Measurements from ENCODE around the gene HS6ST2. TPM values are rescaled to one million over a fixed set of nuclear protein-coding genes. Genes with fewer than 3 reads are reported as not detected.

HS6ST2 gene
- total RNA-seq, 3 donors from 2014 or later: 0.32 to 1.3 (median 1.2) TPM

DNA sequence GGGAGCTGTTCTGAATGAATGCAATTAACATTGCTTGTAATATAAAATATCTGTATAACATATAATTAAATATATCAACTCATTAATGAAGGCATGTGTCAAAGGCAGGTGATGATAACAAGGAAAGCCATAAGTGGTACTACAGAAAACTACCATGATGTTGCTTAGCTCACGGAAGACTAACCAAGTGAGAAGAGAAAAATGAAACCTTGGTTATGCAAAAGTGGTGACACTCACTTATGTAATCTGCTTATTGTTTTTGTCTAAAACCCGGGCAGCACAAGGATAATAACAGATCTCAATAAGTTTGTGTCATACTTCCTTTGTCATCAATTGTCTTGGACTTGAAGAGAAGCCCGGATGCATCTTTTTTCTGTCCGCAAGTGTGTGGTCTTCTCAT is 156.4 kb downstream of the HS6ST2 start:
- TF ChIP-seq POLR2AphosphoS5 (IDR thresholded peaks at IDR 0.05): no peak
- TF ChIP-seq, protein P1, sequence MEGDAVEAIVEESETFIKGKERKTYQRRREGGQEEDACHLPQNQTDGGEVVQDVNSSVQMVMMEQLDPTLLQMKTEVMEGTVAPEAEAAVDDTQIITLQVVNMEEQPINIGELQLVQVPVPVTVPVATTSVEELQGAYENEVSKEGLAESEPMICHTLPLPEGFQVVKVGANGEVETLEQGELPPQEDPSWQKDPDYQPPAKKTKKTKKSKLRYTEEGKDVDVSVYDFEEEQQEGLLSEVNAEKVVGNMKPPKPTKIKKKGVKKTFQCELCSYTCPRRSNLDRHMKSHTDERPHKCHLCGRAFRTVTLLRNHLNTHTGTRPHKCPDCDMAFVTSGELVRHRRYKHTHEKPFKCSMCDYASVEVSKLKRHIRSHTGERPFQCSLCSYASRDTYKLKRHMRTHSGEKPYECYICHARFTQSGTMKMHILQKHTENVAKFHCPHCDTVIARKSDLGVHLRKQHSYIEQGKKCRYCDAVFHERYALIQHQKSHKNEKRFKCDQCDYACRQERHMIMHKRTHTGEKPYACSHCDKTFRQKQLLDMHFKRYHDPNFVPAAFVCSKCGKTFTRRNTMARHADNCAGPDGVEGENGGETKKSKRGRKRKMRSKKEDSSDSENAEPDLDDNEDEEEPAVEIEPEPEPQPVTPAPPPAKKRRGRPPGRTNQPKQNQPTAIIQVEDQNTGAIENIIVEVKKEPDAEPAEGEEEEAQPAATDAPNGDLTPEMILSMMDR (IDR thresholded peaks at IDR 0.05): no peak
- TF ChIP-seq POLR2A (IDR thresholded peaks at IDR 0.05): no peak
- H3K27me3 ChIP-seq: peaks cover 0 to 67% of the 10 kb centered on the region in 2 donors
- no peak for DNase-seq (ENCODE audit: low spot score in 2 of 2)
- no peaks in the 10 kb centered on the region for H3K36me3 ChIP-seq
- no peak overlapping the region for H3K4me3 ChIP-seq
- H3K27ac ChIP-seq: no peak overlapping the region
- no peaks in the 10 kb centered on the region for H3K4me1 ChIP-seq
- no peaks in the 10 kb centered on the region for H3K9me3 ChIP-seq
- intact Hi-C loops (cut with DNase I; ENCODE audit: low total_unique reads): no loop called here

DNA sequence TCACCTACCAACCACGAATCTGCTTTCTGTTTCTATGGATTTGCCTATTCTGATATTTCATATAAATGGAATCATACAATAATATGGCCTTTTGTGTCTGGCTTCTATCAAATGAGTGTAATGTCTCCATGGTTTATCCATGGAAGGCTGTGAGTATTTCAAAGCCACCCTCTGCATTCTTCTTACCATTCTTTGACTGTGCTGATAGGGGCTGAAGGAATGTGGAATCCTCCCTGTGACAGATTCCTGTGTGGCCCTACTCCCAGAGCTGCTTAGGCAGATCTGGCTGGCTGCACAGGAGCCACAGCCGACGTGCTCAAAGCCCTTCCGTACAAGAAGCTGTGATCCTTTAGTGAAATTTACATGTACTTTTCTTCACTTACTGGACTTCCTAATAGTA is 163.2 kb downstream of the HS6ST2 start:
- TF ChIP-seq POLR2A (IDR thresholded peaks at IDR 0.05) (no peak), POLR2AphosphoS5 (IDR thresholded peaks at IDR 0.05) (no peak)
- TF ChIP-seq, protein P1 (IDR thresholded peaks at IDR 0.05): no peak

DNA sequence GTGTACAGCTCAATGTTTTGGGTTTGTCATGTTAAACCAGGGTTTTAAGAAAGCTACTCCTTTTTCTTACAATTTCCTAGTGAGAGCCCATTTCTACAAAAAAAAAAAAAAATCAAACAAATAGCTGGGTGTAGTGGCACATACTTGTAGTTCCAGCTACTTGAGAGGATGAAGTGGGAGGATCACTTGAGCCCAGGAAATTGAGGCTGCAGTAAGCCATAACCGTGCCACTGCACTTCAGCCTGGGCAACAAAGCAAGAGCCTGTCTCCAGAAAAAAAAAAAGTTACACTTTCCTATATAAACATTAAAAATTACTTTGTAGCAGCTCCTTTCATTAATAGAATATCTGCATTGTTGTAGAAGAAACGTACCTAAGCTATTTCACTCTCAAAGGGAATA is 166.7 kb downstream of the HS6ST2 start:
- no peaks in the 10 kb centered on the region for H3K4me1 ChIP-seq
- no peaks in the 10 kb centered on the region for H3K36me3 ChIP-seq
- no peak for TF ChIP-seq POLR2AphosphoS5 (IDR thresholded peaks at IDR 0.05)
- TF ChIP-seq, protein P1 (IDR thresholded peaks at IDR 0.05): no peak
- TF ChIP-seq POLR2A (IDR thresholded peaks at IDR 0.05): no peak
- no peak for DNase-seq (ENCODE audit: low spot score in 2 of 2)
- H3K27me3 ChIP-seq: peaks cover 0 to 18% of the 10 kb centered on the region in 2 donors
- H3K9me3 ChIP-seq: no peaks in the 10 kb centered on the region
- H3K27ac ChIP-seq: no peak overlapping the region
- no peak overlapping the region for H3K4me3 ChIP-seq
- intact Hi-C loops (cut with DNase I; ENCODE audit: low total_unique reads): no loop called here

More for the DNA sequence above, 163.2 kb downstream of the HS6ST2 start:
- no peak overlapping the region for H3K4me3 ChIP-seq
- intact Hi-C loops (cut with DNase I; ENCODE audit: low total_unique reads): no loop called here
- no peak for DNase-seq (ENCODE audit: low spot score in 2 of 2)
- H3K4me1 ChIP-seq: no peaks in the 10 kb centered on the region
- no peaks in the 10 kb centered on the region for H3K36me3 ChIP-seq
- no peak overlapping the region for H3K27ac ChIP-seq
- H3K27me3 ChIP-seq: peaks cover 0 to 45% of the 10 kb centered on the region in 2 donors
- H3K9me3 ChIP-seq: no peaks in the 10 kb centered on the region

DNA sequence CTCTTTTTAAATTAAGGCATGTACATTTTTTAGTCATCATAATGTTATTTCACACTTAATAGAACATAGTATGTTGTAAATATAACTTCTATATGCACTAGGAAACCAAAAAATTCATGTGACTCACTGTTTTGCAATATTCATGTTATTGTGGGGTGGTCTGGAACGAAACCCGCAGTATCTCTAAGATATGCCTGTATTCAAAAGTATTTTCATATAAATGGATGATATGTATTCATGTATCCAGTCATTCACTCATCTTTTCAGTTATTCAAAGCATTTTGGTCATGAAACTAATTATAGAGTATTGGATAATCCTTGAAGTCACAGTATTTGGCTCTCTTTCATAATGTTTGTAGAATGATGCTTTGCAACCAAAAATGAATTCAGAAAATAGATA is 168.1 kb downstream of the HS6ST2 start:
- no peak for DNase-seq (ENCODE audit: low spot score in 2 of 2)
- Histone ChIP-seq H3K36me3 (no peaks in the 10 kb centered on the region), H3K27ac (no peak overlapping the region), H3K9me3 (no peaks in the 10 kb centered on the region), H3K4me3 (no peak overlapping the region), H3K4me1 (no peaks in the 10 kb centered on the region), H3K27me3 (peaks cover 0 to 20% of the 10 kb centered on the region in 2 donors)
- TF ChIP-seq, protein P1 (IDR thresholded peaks at IDR 0.05): no peak
- TF ChIP-seq POLR2AphosphoS5 (IDR thresholded peaks at IDR 0.05) (no peak), POLR2A (IDR thresholded peaks at IDR 0.05) (no peak)
- intact Hi-C loops (cut with DNase I; ENCODE audit: low total_unique reads): no loop called here

DNA sequence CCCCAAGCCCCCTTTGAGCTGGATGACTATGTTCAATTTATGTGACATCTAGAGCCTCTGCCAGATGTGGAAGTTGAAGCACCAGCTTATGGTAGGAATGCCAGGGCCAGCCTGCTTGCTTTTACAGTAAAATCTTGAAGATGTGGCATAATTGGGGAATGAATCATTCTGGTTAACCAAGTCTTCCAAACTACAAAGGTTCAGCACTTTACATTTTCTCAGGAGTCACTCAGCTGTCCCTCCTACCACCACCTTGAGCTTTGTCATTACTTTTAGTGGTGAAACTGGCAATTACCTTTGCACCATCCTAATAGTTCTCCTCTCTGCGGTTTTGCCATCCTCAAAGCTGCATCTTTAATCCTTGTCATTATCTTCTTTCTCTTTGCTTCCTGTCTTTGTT is 172.2 kb downstream of the HS6ST2 start:
- no peak overlapping the region for H3K4me3 ChIP-seq
- no peak for TF ChIP-seq POLR2A (IDR thresholded peaks at IDR 0.05)
- DNase-seq (ENCODE audit: low spot score in 2 of 2): no peak
- no peaks in the 10 kb centered on the region for H3K4me1 ChIP-seq
- no peaks in the 10 kb centered on the region for H3K36me3 ChIP-seq
- H3K27me3 ChIP-seq: peaks cover 0 to 48% of the 10 kb centered on the region in 2 donors
- intact Hi-C loops (cut with DNase I; ENCODE audit: low total_unique reads): no loop called here
- no peaks in the 10 kb centered on the region for H3K9me3 ChIP-seq
- H3K27ac ChIP-seq: no peak overlapping the region

DNA sequence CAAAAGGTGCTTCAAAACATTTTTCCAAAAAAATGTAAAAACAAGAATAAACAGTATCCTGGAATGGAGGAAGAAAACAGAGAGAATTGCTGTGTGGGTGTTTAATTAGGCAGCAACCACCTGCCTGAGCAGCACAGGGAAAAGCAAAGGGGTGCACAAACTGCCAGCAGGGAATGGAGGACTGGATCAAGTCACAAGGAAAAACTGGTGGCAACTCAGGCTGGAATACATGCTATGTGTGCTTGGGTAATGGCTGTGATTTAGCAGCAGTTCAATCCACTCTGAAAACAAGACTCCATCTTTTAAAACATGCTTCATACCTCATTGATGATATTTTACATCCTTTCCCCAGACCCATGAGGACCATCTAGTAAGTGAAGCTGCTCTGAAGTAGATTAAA is 179.5 kb downstream of the HS6ST2 start:
- H3K27ac ChIP-seq: no peak overlapping the region
- no peak for DNase-seq (ENCODE audit: low spot score in 2 of 2)
- H3K4me1 ChIP-seq: no peaks in the 10 kb centered on the region
- H3K4me3 ChIP-seq: no peak overlapping the region
- no peaks in the 10 kb centered on the region for H3K9me3 ChIP-seq
- TF ChIP-seq, protein P1 (IDR thresholded peaks at IDR 0.05): no peak
- peaks cover 0 to 62% of the 10 kb centered on the region in 2 donors for H3K27me3 ChIP-seq
- no peaks in the 10 kb centered on the region for H3K36me3 ChIP-seq
- intact Hi-C loops (cut with DNase I; ENCODE audit: low total_unique reads): no loop called here
